SIG-M5 treated with dmso at 0.1 percent for 504 hours (cell line): ENCODE measurements around the gene MCF2L2.

Experiments used
- DNase-seq: peaks from one replicate; lab custom pipeline; 2025; ENCODE audit not compliant: unreplicated experiment; lab: John Stamatoyannopoulos, UW

The MCF2L2 gene

GRCh38 chr3:183270344-183270743 is 158.1 kb downstream of the MCF2L2 start:
- DNase-seq = no peak

- no peak for DNase-seq
Observed at GRCh38 chr3:183269345-183269744, 159.1 kb downstream of the MCF2L2 start.

GRCh38 chr3:183268366-183268765 is 160.1 kb downstream of the MCF2L2 start:
- no peak for DNase-seq

GRCh38 chr3:183267140-183267539 is 161.3 kb downstream of the MCF2L2 start:
- no peak for DNase-seq

- no peak for DNase-seq
Observed at GRCh38 chr3:183266454-183266853, 162.0 kb downstream of the MCF2L2 start.

GRCh38 chr3:183265834-183266417 is 162.5 kb downstream of the MCF2L2 start:
- DNase-seq = no peak

GRCh38 chr3:183265157-183265642 is 163.2 kb downstream of the MCF2L2 start:
- DNase-seq = no peak

- no peak for DNase-seq
Observed at GRCh38 chr3:183264268-183264667, 164.2 kb downstream of the MCF2L2 start.

- no peak for DNase-seq
Observed at GRCh38 chr3:183262875-183263378, 165.5 kb downstream of the MCF2L2 start.

GRCh38 chr3:183261151-183261724 is 167.2 kb downstream of the MCF2L2 start:
- DNase-seq = no peak

- DNase-seq = peak; percentile 96
Observed at GRCh38 chr3:183260167-183260904, 168.1 kb downstream of the MCF2L2 start.

- DNase-seq = no peak
Observed at GRCh38 chr3:183259621-183260020, 168.8 kb downstream of the MCF2L2 start.

GRCh38 chr3:183259087-183259486 is 169.3 kb downstream of the MCF2L2 start:
- DNase-seq = no peak

- DNase-seq = no peak
Observed at GRCh38 chr3:183255348-183255730, 173.1 kb downstream of the MCF2L2 start.

GRCh38 chr3:183254487-183255347 is 173.7 kb downstream of the MCF2L2 start:
- no peak for DNase-seq

GRCh38 chr3:183253528-183254486 is 174.6 kb downstream of the MCF2L2 start:
- peak; percentile 13 for DNase-seq

GRCh38 chr3:183252973-183253527 is 175.4 kb downstream of the MCF2L2 start, which contains the start of gene B3GNT5:
TSS of gene B3GNT5 (plus strand) at chr3:183253253. CDS start at chr3:183269799, 16,546 bp downstream.
- DNase-seq = peak; percentile 15

GRCh38 chr3:183252118-183252782 is 176.2 kb downstream of the MCF2L2 start:
- no peak for DNase-seq
